GM21737 (cell line): ENCODE measurements around the gene INPP5A.
"Not testable (repeated sequence)": the region's sequence is repeated elsewhere in the genome, so short reads cannot be mapped to it uniquely, and the experiment has no call there.

Experiments used
- ATAC-seq: cut with Tn5 transposase; IDR thresholded peaks from one replicate; pipeline ENCODE4 v1.9.1; 2021; ENCODE audit warnings: mild to moderate bottlenecking, moderate library complexity; ENCODE audit not compliant: unreplicated experiment

INPP5A gene

GRCh38 chr10:132591166-132591971 is 53.8 kb downstream of the INPP5A start:
- ATAC-seq, result no peak

GRCh38 chr10:132592790-132593383 is 55.3 kb downstream of the INPP5A start:
- no peak for ATAC-seq

- ATAC-seq, result peak; percentile 67
Observed at GRCh38 chr10:132593389-132593788, 55.8 kb downstream of the INPP5A start.

GRCh38 chr10:132593900-132594876 is 56.6 kb downstream of the INPP5A start:
- peak; percentile 64 for ATAC-seq

- ATAC-seq, result no peak
Observed at GRCh38 chr10:132595021-132595420, 57.4 kb downstream of the INPP5A start.

GRCh38 chr10:132595854-132596253 is 58.3 kb downstream of the INPP5A start:
- ATAC-seq, result no peak

- ATAC-seq, result no peak
Observed at GRCh38 chr10:132596742-132597279, 59.2 kb downstream of the INPP5A start.

GRCh38 chr10:132597654-132598053 is 60.1 kb downstream of the INPP5A start:
- no peak for ATAC-seq

GRCh38 chr10:132599023-132599618 is 61.5 kb downstream of the INPP5A start:
- not testable (repeated sequence) for ATAC-seq

- no peak for ATAC-seq
Observed at GRCh38 chr10:132599732-132600131, 62.1 kb downstream of the INPP5A start.

- ATAC-seq, result no peak
Observed at GRCh38 chr10:132600416-132600815, 62.8 kb downstream of the INPP5A start.

- no peak for ATAC-seq
Observed at GRCh38 chr10:132601567-132601966, 64.0 kb downstream of the INPP5A start.

- ATAC-seq, result no peak
Observed at GRCh38 chr10:132602614-132603013, 65.0 kb downstream of the INPP5A start.

- ATAC-seq, result no peak
Observed at GRCh38 chr10:132603851-132604533, 66.4 kb downstream of the INPP5A start.

- no peak for ATAC-seq
Observed at GRCh38 chr10:132604686-132605085, 67.1 kb downstream of the INPP5A start.

- no peak for ATAC-seq
Observed at GRCh38 chr10:132605390-132605789, 67.8 kb downstream of the INPP5A start.

- ATAC-seq, result no peak
Observed at GRCh38 chr10:132606031-132606491, 68.5 kb downstream of the INPP5A start.

GRCh38 chr10:132606536-132607316 is 69.1 kb downstream of the INPP5A start:
- ATAC-seq, result no peak

- no peak for ATAC-seq
Observed at GRCh38 chr10:132607491-132607890, 69.9 kb downstream of the INPP5A start.
